ENCODE results near the gene MACROD2.

MACROD2 gene

GRCh38 chr20:14634665-14635064, 639.3 kb downstream of the MACROD2 start:
- no peaks in the 10 kb centered on the region for H3K27me3 ChIP-seq (replicated peaks; ENCODE audit: control insufficient read depth, insufficient read depth, low read length)
- H3K4me3 ChIP-seq (replicated peaks; ENCODE audit: low read depth, low read length): no peak overlapping the region
- no peak for DNase-seq (ENCODE audit: extremely low read depth, insufficient read length)
- no peak for TF ChIP-seq CTCF (IDR thresholded peaks at IDR 0.05; ENCODE audit: insufficient read depth, low read length, poor library complexity, severe bottlenecking)
- no peaks in the 10 kb centered on the region for H3K36me3 ChIP-seq (ENCODE audit: control insufficient read depth, insufficient read depth, low read length)

- DNase-seq (ENCODE audit: extremely low read depth, insufficient read length): no peak
- Histone ChIP-seq H3K4me3 (replicated peaks; ENCODE audit: low read depth, low read length) (no peak overlapping the region), H3K36me3 (ENCODE audit: control insufficient read depth, insufficient read depth, low read length) (no peaks in the 10 kb centered on the region), H3K27me3 (replicated peaks; ENCODE audit: control insufficient read depth, insufficient read depth, low read length) (no peaks in the 10 kb centered on the region)
- no peak for TF ChIP-seq CTCF (IDR thresholded peaks at IDR 0.05; ENCODE audit: insufficient read depth, low read length, poor library complexity, severe bottlenecking)
These were observed 642.1 kb downstream of the MACROD2 start for GRCh38 chr20:14637441-14637840.

- DNase-seq (ENCODE audit: extremely low read depth, insufficient read length): no peak
- Histone ChIP-seq H3K36me3 (ENCODE audit: control insufficient read depth, insufficient read depth, low read length) (no peaks in the 10 kb centered on the region), H3K4me3 (replicated peaks; ENCODE audit: low read depth, low read length) (no peak overlapping the region), H3K27me3 (replicated peaks; ENCODE audit: control insufficient read depth, insufficient read depth, low read length) (no peaks in the 10 kb centered on the region)
- no peak for TF ChIP-seq CTCF (IDR thresholded peaks at IDR 0.05; ENCODE audit: insufficient read depth, low read length, poor library complexity, severe bottlenecking)
These were observed 647.8 kb downstream of the MACROD2 start for GRCh38 chr20:14643146-14643545.

GRCh38 chr20:14643556-14643955, 648.2 kb downstream of the MACROD2 start:
- no peak for TF ChIP-seq CTCF (IDR thresholded peaks at IDR 0.05; ENCODE audit: insufficient read depth, low read length, poor library complexity, severe bottlenecking)
- no peak for DNase-seq (ENCODE audit: extremely low read depth, insufficient read length)
- no peaks in the 10 kb centered on the region for H3K27me3 ChIP-seq (replicated peaks; ENCODE audit: control insufficient read depth, insufficient read depth, low read length)
- no peaks in the 10 kb centered on the region for H3K36me3 ChIP-seq (ENCODE audit: control insufficient read depth, insufficient read depth, low read length)
- no peak overlapping the region for H3K4me3 ChIP-seq (replicated peaks; ENCODE audit: low read depth, low read length)

- no peak overlapping the region for H3K4me3 ChIP-seq (replicated peaks; ENCODE audit: low read depth, low read length)
- TF ChIP-seq CTCF (IDR thresholded peaks at IDR 0.05; ENCODE audit: insufficient read depth, low read length, poor library complexity, severe bottlenecking): no peak
- H3K27me3 ChIP-seq (replicated peaks; ENCODE audit: control insufficient read depth, insufficient read depth, low read length): no peaks in the 10 kb centered on the region
- no peak for DNase-seq (ENCODE audit: extremely low read depth, insufficient read length)
- no peaks in the 10 kb centered on the region for H3K36me3 ChIP-seq (ENCODE audit: control insufficient read depth, insufficient read depth, low read length)
These were observed 649.2 kb downstream of the MACROD2 start for GRCh38 chr20:14644306-14645097.

All from GM06990 (cell line).